ENCODE data around the gene PKN1. TPM values are rescaled to one million over a fixed set of nuclear protein-coding genes. Genes with fewer than 3 reads are reported as not detected.

PKN1 gene
- total and polyA plus RNA-seq, 2 experiments from 2014 or later: 109 to 147 TPM

DNA sequence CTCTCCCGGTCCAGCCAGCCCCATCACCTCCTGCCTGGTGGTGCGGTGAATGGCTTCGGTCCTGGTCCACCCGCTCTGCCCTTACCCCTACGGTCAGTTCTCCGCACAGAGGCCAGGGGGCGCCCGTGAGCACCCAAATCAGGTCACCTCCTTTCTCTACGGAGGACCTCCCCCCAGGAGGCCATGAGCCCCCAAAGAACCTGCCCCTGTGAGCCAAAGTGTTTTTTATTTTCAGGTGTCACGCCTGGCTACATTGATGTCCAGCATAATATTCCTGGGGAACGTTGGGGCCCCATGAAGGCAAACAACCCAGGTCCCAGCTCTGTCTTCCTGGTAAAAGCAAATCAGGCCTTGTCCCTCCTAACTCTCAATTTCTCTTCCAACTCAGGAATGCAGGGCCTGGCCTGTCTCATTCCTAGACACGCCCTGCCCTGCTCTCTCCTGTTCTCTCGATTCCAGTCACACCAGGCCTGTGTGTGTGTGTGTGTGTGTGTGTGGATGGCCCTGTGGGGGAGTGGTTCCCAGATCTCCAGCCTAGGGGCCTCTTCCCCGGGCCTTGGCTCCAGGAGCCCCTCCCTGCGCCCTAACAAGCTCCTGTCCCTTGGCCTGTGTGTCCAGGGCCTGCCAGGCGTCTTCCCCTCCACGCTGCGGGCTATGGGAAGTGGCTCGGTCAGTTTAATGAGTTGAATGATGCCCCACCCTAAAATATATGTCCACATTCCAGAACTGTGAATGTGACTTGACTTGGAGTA lies 72.6 kb downstream of the PKN1 start:
- Histone ChIP-seq H3K4me1 (ENCODE audit: low read depth) (peaks cover 6% of the 10 kb centered on the region), H3K27me3 (peaks cover 5% of the 10 kb centered on the region), H3K4me3 (no peak overlapping the region), H3K9me3 (ENCODE audit: low read depth) (no peaks in the 10 kb centered on the region), H3K36me3 (no peaks in the 10 kb centered on the region), H3K27ac (peak overlapping the region; percentile 80)
- peak; percentile 64 to 69 for DNase-seq (ENCODE audit: low read depth in 1 of 2, low spot score in 1 of 2)
- TF ChIP-seq, protein P1, sequence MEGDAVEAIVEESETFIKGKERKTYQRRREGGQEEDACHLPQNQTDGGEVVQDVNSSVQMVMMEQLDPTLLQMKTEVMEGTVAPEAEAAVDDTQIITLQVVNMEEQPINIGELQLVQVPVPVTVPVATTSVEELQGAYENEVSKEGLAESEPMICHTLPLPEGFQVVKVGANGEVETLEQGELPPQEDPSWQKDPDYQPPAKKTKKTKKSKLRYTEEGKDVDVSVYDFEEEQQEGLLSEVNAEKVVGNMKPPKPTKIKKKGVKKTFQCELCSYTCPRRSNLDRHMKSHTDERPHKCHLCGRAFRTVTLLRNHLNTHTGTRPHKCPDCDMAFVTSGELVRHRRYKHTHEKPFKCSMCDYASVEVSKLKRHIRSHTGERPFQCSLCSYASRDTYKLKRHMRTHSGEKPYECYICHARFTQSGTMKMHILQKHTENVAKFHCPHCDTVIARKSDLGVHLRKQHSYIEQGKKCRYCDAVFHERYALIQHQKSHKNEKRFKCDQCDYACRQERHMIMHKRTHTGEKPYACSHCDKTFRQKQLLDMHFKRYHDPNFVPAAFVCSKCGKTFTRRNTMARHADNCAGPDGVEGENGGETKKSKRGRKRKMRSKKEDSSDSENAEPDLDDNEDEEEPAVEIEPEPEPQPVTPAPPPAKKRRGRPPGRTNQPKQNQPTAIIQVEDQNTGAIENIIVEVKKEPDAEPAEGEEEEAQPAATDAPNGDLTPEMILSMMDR (IDR thresholded peaks at IDR 0.05; ENCODE audit: low read depth, low read length): peak; percentile 80

GRCh38 chr19:14507704-14508542 lies 74.8 kb downstream of the PKN1 start:
- peak; percentile 61 to 74 for DNase-seq (ENCODE audit: low read depth in 1 of 2, low spot score in 1 of 2)
- no peaks in the 10 kb centered on the region for H3K9me3 ChIP-seq (ENCODE audit: low read depth)
- TF ChIP-seq, protein P1 (IDR thresholded peaks at IDR 0.05; ENCODE audit: low read depth, low read length): no peak
- H3K27ac ChIP-seq: no peak overlapping the region
- no peaks in the 10 kb centered on the region for H3K36me3 ChIP-seq
- H3K4me1 ChIP-seq (ENCODE audit: low read depth): peaks cover 6% of the 10 kb centered on the region
- no peak overlapping the region for H3K4me3 ChIP-seq
- peaks cover under 1% of the 10 kb centered on the region for H3K27me3 ChIP-seq

GRCh38 chr19:14510311-14511228 lies 77.5 kb downstream of the PKN1 start:
- Histone ChIP-seq H3K27me3 (no peaks in the 10 kb centered on the region), H3K36me3 (peaks cover 13% of the 10 kb centered on the region), H3K27ac (no peak overlapping the region), H3K9me3 (ENCODE audit: low read depth) (no peaks in the 10 kb centered on the region), H3K4me3 (no peak overlapping the region), H3K4me1 (ENCODE audit: low read depth) (peaks cover 6% of the 10 kb centered on the region)
- DNase-seq (ENCODE audit: low read depth in 1 of 2, low spot score in 1 of 2): peak in 1 of 2 donors; percentile 82
- TF ChIP-seq, protein P1 (IDR thresholded peaks at IDR 0.05; ENCODE audit: low read depth, low read length): no peak

DNA sequence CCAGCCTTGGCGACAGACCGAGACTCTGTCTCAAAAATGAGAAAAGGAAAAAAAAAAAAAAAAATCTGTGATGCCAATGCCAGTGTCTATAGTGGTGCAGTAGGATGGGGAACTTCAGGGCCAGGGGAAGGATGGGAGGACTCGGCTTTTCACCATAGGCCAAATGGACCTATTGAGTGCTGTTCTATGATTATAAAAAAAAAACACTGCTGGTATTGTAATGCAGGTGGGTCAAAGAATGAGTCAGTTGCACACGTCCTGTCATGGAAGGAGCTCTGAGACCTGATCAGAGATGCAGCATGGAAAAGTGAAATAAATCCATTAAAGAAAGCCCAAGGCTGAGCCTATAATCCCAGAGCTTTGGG lies 78.1 kb downstream of the PKN1 start:
- TF ChIP-seq, protein P1 (IDR thresholded peaks at IDR 0.05; ENCODE audit: low read depth, low read length): no peak
- H3K9me3 ChIP-seq (ENCODE audit: low read depth): no peaks in the 10 kb centered on the region
- H3K4me3 ChIP-seq: no peak overlapping the region

DNA sequence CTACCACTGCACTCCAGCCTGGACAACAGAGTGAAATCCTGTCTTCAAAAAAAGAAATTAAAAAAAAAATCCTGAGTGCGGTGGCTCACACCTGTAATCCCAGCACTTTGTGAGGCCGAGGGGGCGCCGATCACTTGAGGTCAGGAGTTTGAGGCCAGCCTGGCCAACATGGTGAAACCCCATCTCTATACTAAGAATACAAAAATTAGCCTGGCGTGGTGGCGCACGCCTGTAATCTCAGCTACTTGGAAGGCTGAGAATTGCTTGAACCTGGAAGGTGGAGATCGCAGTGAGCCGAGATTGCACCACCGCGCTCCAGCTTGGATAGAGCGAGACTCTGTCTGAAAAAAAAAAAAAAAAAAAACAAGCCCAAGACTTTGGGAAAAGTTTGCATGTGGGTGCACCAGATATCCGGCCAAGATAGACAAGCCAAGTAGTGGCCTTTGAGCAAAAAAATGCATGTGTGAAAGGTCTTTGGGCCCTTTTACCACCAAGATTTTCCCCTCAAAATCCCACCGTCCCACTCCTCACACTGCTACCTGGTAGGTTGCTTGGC lies 79.4 kb downstream of the PKN1 start:
- TF ChIP-seq, protein P1 (IDR thresholded peaks at IDR 0.05; ENCODE audit: low read depth, low read length): no peak

More for the DNA sequence above, 78.1 kb downstream of the PKN1 start:
- Histone ChIP-seq H3K27ac (no peak overlapping the region), H3K36me3 (peaks cover 19% of the 10 kb centered on the region), H3K27me3 (no peaks in the 10 kb centered on the region), H3K4me1 (ENCODE audit: low read depth) (peaks cover 7% of the 10 kb centered on the region)
- no peak for DNase-seq (ENCODE audit: low read depth in 1 of 2, low spot score in 1 of 2)

More for the DNA sequence above, 79.4 kb downstream of the PKN1 start:
- Histone ChIP-seq H3K9me3 (ENCODE audit: low read depth) (no peaks in the 10 kb centered on the region), H3K4me3 (no peak overlapping the region), H3K4me1 (ENCODE audit: low read depth) (peaks cover 14% of the 10 kb centered on the region), H3K27me3 (no peaks in the 10 kb centered on the region), H3K27ac (no peak overlapping the region), H3K36me3 (peaks cover 21% of the 10 kb centered on the region)
- DNase-seq (ENCODE audit: low read depth in 1 of 2, low spot score in 1 of 2): no peak
